SK-N-DZ (cell line): ENCODE data around the gene CTXND1.

Experiments
- DNase-seq: peaks from one replicate; pipeline ENCODE4 v3.0.0-alpha.2; 2015; ENCODE audit warnings: low spot score

The CTXND1 gene

DNA sequence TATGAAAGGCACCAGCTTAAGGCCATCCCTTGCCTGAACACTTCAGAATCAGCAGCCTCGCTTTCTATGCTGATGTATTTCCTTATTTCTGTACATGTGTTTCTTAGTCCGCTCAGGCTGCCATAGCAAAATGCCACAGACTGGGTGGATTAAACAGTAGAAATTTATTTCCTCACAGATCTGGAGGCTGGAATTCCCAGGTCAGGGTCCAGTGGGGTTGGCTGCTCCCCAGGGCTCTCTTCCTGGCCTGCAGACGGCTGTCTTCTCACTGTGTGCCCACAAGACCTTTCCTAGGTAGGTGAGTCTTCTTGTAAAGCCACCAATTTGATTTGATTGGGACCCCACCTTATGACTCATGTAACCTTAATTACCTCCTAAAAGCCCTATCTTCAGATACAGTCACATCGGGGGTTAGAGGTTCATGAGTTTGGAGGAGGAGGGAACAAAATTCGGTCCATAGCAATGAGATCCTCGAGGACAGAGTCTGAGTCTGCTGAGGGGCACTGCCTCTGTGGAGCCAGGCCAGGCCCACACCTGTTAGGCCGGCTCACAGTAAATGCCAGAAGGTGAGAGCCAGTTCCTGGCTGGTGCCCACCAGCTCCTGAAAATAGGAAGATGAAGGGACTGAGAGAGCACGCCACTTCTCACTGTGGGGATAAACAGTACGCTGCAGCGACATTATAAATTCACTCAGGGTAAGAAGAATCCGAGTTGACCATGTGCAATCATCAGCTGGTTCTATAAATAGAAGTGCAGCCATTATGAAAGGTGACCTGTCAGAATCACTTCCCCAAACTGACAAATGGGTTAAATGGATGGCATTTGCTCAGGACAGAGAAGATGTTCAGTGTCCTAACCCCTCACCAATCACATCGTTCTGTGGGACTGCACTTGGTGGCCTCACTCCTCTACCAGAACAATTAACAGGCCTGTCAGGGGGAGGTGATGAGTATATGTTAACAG is 41.1 kb downstream of the CTXND1 start:
- no peak for DNase-seq

DNA sequence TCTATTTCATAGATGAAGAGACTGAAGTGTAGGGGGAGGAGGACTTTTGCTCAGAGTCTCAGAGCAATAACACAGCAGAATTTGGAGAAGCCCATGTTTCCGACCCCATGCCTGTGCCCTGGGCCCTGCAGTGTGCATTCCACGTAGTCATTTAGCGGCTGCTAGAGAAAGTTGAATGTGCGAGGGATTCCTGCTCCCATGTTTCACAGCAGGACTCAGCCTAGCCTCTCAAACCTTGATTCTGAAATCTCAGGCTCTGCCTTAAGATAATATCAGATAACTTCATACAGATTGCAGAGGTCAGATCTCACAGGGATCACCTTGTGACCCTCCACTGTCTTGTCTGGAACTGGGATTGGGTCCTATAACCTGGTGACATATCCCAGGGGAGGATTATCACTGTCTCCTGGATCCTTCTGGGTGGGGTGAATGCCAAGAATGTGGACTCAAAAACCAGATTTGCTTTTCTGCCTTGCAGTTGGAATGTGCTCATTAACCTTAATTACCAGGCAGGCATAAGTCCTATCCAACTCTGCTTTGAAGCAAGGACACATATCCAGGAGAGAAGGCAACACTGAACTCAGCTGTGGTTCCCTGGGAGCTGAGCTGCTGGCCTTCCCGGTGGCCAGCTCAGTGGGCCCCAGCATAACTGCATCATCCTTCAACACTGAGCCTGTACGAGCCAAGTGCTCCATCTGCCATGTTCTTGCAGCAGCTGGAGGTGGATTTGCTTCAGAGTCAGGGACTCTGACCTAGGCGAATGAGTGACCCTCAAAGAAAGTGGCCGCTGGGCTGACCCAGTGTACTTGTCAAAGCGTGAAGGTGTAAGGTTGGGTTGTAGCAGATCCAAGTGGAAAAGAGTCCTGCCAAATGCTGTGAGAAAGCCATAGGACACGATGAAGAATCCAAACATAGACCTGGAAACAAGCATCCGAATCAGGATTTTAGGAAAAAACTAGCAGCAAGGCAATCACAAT is 43.0 kb downstream of the CTXND1 start:
- no peak for DNase-seq

DNA sequence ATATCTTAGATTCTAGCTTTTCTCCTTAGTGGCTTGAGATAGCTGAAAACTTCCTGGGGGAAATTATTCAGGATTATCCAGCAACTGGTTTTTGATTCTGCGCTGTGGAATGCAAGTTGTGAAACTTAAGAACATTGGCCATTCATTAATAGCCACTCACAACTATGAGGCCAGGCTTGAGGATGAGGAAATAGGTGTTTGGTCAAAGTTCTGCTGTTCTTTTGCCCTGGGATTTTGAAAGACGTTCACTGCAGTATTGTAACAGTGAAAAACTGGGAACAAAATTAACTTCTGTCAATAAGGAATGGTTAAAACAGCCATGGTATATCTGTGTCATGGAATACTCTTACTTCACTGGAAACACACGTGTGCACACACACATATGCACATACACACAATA is 44.1 kb downstream of the CTXND1 start:
- DNase-seq: no peak

DNA sequence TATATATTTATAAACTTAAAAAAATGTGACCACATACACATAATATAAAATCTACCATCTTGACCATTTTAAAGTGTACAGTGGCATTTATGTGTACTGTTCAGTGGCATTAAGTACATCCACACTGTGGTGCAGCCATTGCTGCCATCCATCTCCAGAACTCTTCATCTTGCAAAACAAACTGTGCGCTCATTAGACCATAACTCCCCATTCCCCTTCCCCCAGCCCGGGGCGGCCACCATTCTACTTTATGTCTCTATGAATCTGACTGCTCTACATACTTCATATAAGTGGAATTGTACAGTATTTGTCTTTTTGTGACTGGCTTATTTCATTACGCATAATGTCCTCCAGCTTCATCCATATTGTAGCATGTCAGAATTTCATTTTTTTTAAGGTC is 47.8 kb downstream of the CTXND1 start:
- DNase-seq: no peak

DNA sequence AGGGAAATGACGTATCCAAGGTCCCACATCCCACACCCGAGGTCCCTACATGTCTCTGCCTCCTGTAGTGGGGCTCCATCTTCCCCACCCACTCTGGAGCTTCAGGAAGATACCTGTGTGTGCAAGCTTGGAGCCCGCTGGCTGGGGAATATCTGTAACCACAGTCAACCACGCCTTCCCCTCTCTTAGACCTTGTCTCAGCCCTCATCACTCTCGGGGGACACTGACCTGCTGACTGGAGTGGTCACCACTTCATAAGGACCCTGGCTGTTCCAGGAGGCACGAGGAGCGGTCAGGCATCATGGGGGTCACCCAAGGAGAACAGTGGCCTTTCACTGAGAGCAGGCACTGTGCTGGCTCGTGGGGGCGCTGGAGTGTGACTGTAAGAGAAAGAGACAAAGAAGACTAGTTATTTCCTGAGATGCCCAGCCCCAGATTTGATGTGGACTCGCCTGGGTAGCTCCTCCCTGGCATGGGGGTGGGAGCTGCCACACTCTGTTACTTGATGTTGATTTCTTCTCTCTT is 48.6 kb downstream of the CTXND1 start:
- no peak for DNase-seq

DNA sequence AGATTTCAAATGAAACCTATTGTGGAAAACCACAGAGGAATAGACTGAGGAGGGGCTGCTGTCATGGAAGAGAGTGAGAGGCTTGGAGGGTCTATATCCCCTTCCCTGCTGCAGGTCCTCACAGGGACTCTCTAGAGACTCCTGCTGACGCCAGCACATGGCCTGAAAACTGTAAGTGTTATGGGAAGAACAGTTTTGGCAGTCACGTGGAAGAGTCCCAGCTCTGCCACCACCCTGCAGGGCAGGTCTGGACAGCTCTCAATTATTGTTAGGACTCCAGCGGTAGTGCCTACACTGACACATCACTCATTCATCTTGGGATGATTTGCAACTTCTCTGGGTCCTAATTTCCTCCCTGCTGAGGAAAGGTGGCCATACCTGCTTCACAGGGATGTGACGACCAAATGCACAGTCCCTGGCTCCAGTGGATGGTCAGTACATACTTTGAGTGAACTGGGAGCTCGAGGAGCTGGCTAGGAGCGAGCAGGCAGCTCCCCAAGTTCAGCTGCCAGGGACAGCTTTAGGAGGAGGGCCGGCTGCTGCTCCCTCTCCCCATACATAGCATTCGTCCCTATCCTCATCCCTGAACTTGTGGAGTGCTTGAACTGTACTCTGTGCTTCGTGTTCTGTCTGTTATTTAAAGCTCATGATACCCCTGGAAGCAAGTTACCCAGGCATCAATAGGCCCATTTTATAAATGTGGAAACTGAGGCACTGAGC is 49.2 kb downstream of the CTXND1 start:
- no peak for DNase-seq

DNA sequence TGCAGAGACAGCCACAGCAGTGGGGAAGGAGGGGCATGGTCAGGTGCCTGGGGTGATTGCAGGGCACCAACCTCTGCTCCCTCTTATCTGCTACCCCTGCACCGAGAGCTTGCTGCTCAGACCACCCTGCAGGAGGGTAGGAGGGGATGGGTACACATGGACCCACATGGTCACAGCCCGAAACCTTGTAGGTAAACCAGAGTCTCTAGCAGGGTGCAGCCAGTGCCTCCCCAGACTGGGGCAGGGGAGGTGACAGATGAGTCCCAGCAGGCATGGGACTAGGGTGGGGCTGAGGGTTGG is 50.0 kb downstream of the CTXND1 start:
- DNase-seq: no peak

DNA sequence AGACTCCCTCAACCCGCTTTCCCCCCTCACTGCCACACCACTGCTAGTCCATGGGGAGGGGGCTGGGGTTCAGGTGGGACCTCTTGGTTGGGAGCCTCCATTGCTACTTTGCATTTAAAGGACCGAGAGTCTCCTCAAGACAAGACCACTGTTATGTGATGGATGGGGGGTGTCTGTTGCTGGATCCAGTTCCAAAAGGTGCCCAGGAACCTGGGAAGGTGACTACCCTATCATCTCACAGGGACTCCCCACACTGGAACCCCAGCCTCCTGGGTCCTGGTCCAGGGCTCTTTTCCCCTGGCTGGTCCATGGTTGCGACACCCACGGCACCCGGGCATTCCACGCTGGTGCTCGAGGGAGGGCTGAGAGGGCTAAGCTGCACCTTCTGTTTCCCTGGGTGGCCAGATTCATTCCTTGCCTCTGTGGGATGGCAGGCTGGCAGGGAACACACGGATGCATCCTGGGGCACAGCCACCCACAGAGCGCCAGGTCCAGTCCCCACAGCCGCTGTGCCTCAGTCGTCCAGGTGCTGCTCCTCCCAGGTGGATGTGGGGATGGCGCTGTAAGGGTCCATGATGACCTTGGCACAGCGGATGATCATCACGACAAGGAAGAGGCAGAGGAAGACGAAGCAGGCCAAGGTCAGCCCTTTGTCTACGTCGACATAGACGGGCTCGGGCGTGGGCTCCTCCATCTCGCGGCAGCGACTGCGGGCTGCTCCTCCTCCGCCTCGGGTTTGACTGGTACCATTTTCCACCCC is 50.6 kb downstream of the CTXND1 start:
- no peak for DNase-seq

DNA sequence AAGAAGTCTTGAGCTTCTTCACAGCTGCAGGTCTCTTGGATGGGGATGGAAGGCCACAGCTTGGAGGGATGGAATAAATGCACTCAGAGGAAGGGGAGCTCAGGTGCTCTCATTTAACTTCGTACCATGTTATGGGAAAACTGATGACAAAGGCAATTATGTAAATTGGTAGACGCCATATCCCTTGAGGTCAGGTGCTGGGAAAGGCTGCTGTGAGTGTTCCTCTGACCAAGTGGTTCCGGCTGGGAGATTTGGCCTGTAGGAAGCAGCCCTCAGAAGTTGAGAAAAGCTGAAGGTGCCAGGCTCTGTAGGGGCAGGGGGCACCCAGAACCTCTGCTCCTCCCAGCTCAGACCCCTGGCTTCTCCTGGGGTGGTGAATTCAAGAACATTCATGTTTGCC is 52.1 kb downstream of the CTXND1 start:
- DNase-seq: no peak

DNA sequence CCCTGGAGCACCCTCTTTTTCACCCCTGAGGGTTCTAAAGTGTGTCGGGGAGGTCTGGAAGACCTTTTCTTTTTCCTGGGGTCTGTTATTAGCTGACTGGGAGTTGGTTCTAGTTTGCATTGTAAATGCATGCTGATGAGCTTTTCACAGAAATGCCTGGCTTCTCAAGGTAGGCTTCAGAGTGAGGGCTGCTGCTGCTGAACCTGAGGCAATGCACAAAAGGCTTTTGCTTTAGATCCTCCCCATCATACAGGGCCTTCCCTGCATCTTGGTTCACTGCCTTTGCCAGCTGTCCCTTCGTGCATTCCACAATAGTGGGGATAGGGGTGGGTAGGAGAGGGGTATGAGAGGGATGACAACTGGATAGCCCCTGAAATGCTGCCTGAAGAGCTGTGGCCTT is 52.6 kb downstream of the CTXND1 start:
- no peak for DNase-seq

DNA sequence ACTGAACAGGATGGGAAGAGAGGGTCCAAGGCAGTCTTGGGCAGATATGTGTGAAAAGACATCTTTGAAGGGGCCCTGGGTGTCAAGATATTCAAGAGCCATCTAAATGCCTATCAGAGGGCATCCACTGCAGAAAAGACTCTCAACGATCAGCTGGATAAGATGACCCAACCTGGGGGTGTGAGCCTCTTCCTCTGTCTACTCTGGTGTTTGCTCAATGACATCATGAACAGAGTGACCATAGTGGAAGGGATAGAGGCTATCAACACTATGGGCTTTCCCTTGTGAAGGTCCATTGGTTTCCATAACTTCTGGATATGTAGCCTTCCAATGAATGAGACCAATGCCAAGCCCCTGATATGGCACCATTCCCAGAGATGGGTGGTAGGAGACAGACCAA is 57.1 kb downstream of the CTXND1 start:
- no peak for DNase-seq

DNA sequence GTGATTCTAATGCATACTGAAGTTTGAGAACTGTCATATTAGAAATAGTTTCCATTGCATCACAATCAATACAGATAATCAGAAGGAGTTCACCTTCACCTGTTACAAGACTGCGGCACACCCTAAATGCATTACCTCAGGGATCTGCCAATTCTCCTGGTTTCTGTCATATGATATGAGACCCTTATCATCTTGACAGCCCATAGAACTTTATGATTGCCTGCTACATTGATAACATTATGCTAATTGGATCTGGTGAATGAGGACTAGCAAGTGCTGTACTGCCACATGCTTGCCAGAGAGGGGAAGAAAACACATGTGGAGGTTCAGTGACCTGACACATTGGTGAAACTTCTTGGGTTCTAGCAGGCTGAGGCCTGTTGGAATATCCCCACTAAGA is 57.8 kb downstream of the CTXND1 start:
- DNase-seq: peak; percentile 81

DNA sequence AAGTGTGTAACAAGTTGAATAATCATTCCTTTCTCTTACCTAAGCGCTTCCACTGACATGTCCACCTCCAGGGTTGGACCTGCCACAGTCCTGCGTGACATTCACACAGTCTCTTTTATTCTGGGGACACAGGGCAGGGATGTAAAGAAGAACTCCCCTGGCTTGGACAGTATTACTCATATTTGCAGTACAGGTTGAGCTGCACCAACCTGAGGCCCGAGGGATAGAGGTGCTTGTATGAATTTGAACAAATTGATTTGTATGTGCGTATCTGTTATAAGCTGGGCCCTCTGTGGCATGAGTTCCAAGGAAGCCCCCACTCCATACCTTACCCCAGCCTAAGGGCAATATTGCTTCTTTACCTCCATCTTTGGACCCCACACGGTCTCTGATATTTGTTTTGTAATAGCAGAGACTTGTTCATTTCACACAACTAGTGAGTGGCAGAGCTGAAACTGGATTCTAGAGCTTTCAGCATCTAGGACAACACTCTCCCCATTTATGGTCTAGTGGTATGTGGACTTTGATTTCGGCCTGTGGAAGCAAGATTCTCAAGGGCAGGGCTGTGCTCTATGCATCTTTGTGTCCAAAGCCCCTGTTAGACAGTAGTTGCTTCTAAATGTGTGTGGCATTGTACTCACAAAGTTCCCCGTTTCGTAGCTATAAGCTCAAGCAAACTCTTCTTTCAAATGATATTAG is 60.0 kb downstream of the CTXND1 start:
- no peak for DNase-seq

DNA sequence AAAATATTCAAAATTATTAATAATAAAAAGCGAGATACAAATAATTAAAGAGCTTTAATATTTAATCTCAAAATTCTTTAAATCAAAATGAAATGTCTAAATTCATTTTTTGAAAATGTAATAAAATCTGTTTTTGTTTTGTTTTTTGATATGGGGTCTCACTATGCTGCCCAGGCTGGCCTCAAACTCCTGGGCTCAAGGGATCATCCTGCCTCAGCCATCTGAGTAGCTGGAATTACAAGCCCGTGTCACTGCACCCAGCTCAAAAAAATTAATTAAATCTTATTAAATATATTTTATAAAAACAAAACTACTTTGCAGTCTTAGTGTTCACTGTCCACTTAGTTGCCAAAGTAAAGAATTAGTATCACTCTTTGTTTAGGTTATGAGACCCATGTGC is 60.8 kb downstream of the CTXND1 start:
- no peak for DNase-seq

DNA sequence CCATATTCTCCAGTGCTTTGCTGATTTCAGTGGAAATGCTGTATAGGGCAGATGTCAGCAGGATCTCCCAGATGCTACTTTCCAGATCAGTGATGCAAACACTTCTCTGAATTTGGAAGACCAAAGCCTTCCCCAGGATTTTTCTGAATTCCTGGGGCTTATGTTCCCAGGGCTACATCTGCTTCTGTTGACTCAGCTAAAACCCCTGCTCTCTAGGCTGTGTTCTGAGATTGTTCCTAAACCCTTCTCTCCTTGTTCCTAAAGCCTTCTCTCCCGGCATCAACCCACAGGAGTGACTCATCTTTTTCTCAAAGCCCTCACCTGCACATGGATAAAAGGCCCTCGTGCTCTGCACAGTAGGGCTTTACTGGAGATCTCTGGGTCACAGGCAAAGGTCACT is 63.8 kb downstream of the CTXND1 start:
- DNase-seq: no peak

DNA sequence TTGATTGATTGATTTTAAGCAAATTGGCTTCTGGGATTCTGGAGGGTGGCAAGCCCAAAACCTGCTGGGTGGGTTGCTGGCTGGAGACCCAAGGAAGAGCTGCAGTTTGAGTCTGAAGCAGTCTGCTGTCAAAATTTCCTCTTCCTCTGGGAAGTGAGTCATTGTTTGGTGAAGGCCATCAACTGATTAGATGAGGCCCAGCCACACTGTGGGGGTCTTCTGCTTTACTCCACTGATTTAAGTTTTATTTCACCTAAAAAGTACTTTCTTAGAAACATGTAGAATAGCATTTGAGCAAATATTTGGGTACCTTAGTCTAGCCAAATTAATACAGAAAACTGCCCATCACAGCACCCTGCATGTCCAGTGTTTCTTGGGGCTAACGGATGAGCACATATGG is 65.4 kb downstream of the CTXND1 start:
- DNase-seq: no peak

DNA sequence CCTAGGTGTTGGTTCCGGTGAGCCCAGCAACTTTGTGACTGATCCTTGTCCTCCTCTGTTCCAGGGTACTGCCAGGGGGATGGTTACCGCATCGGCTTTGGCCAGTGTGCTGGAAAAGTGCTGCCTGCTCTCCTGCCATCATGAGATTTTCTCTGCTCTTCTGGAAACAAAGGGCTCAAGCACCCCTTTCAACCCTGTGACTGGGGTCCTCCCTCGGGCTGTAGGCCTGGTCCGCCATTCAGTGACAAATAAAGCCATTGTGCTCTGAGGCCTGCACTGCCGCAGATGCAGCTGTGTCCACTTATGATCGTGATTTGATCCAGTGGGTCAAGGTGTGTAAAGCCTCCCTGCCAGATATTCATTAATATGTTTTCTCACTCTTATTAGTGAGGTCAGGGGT is 65.9 kb downstream of the CTXND1 start:
- DNase-seq: no peak

DNA sequence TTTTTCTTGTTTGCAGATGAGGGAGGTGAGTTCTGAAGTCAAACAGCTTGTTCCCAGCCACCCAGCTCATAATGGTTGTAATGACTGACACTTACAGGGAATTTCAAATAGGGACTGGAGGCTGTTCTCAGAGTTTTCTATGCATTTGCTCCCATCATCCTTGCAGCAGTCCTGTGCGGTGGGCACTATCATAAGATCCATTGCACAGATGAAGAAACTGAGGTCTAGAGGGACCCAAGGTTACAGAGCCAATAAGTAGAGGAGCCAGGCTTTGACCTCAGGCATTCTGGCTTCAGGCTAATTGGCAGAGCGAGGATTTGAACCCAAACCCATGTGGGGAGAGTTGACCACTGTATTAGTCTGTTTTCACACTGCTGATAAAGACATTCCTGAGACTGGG is 66.9 kb downstream of the CTXND1 start:
- no peak for DNase-seq

DNA sequence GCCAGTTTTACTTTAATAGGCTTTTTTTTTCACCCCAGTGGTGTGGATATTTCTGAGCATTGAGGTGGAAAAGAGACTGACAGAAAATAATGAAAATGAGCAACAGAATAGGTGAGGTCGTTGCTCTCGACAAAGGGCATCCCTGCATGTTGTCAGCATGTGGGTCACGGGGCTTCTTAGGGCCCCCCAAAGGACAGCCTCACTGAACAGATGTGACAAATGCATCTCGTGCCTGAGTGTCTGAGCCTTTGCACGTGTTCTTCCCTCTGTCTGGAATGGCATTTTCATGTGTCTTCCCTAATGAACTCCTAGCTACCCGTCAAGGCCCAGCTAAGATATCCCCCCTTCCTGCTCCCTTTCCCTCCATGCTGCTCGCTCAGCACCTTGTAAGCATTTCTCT is 67.5 kb downstream of the CTXND1 start:
- DNase-seq: no peak

DNA sequence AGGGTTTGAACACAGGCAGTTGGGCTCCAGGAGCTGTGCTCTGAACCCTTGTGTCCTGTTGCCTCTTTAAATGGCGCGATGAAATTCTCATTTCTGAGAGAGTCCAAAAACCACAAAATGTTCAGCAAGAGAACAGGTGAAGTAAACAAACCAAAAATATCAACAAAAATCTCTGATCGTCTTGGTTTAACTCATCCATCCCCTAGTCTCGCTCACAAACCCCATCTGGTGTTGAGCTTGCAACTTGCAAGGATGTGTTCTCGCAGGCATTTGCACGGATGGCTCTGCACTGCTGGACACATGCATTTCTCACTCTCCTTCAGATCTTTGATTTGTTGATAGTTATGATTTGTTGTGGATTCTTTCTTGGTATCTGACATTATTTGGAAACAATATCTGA is 68.1 kb downstream of the CTXND1 start:
- no peak for DNase-seq
